ENCODE data around the gene RPS4Y1. TPM values are rescaled to one million over a fixed set of nuclear protein-coding genes. Genes with fewer than 3 reads are reported as not detected.

RPS4Y1 gene
- total and polyA plus RNA-seq, 3 donors from 2014 or later = 143 to 287 (median 235) TPM

DNA sequence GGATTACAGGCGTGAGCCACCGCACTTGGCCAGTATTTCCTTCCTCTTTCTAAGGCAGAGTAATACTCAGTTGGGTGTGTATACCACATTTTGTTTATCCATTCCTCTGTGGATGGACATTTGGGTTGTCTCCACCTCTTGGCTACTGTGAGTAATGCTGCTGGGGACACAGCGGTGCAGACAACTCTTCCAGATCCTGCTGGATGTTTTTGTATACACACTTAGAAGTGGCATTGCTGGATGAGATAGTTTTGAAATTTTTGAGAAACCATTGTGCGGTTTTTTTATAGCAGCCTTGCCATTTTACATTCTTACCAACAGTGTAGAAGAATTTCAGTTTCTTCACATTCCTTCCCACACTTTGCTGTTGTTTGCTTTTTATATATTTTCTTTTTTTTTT, 16.3 kb downstream of the RPS4Y1 start:
- Histone ChIP-seq H3K36me3 (ENCODE audit: low read depth, missing control alignments) (no peaks in the 10 kb centered on the region), H3K9me3 (no peaks in the 10 kb centered on the region), H3K4me1 (no peaks in the 10 kb centered on the region), H3K4me3 (no peak overlapping the region), H3K27me3 (no peaks in the 10 kb centered on the region), H3K27ac (no peak overlapping the region)
- intact Hi-C loops (cut with DNase I; ENCODE audit: low total_unique reads) = no loop called here
- WGBS, 2 donors = 89 to 93% methylated on average over 4 of the region's 4 CpGs
- TF ChIP-seq CTCF (IDR thresholded peaks at IDR 0.05) (no peak), POLR2A (IDR thresholded peaks at IDR 0.05) (no peak)
- DNase-seq = no peak

DNA sequence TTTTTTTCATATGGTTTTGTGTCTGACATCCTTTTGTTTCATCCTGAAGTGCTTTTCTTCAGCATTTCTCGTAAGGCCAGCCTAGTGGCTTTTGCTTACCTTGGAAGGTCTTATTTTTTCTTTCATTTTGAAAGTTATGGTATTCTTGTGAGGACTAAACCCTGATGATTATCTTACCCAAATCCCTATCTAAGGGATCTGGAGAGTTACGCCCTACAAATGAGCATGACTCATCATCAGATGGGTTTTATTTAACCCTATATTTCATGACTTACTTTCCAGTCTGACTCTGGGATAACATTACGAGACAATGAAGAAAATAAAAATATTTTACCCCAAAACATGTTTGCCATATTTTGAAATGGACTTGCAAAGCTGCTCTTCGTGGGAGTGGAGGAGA, 18.4 kb downstream of the RPS4Y1 start:
- H3K4me1 ChIP-seq = no peaks in the 10 kb centered on the region
- H3K27me3 ChIP-seq = no peaks in the 10 kb centered on the region
- no peak for DNase-seq
- H3K9me3 ChIP-seq = no peaks in the 10 kb centered on the region
- H3K36me3 ChIP-seq (ENCODE audit: low read depth, missing control alignments) = no peaks in the 10 kb centered on the region
- TF ChIP-seq CTCF (IDR thresholded peaks at IDR 0.05) (no peak), POLR2A (IDR thresholded peaks at IDR 0.05) (no peak)
- no peak overlapping the region for H3K27ac ChIP-seq
- 82 to 91% methylated on average over 4 of the region's 4 CpGs for WGBS, 2 donors
- intact Hi-C loops (cut with DNase I; ENCODE audit: low total_unique reads) = no loop called here
- no peak overlapping the region for H3K4me3 ChIP-seq

- WGBS, 2 donors = 82 to 89% methylated on average over 2 of the region's 2 CpGs
- Histone ChIP-seq H3K4me1 (no peaks in the 10 kb centered on the region), H3K9me3 (no peaks in the 10 kb centered on the region), H3K4me3 (no peak overlapping the region), H3K27ac (no peak overlapping the region), H3K27me3 (no peaks in the 10 kb centered on the region), H3K36me3 (ENCODE audit: low read depth, missing control alignments) (no peaks in the 10 kb centered on the region)
- intact Hi-C loops (cut with DNase I; ENCODE audit: low total_unique reads) = no loop called here
- DNase-seq = no peak
- no peak for TF ChIP-seq POLR2A (IDR thresholded peaks at IDR 0.05)
- TF ChIP-seq CTCF (IDR thresholded peaks at IDR 0.05) = no peak
These were observed 19.1 kb downstream of the RPS4Y1 start for GRCh38 chrY:2860511-2860910.

DNA sequence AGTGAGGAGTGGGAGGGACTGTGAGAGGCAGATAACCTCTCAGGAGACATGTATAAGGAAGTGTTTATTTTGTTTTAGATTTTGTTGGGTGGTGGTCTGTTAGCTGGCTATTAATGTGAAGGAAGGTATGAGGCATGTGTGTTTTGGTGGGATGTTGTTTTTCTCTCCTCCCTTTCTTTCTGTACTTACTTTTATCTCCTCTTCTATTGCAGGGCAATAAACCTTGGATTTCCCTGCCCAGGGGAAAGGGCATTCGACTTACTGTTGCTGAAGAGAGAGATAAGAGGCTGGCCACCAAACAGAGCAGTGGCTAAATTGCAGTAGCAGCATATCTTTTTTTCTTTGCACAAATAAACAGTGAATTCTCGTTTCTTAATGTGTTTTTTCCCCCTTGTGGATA, 25.2 kb downstream of the RPS4Y1 start:
- no peak for DNase-seq
- whole genome bisulfite sequencing, 2 donors = 49 to 51% methylated on average over 2 of the region's 2 CpGs
- Histone ChIP-seq H3K27ac (no peak overlapping the region), H3K4me1 (no peaks in the 10 kb centered on the region), H3K9me3 (no peaks in the 10 kb centered on the region), H3K27me3 (no peaks in the 10 kb centered on the region), H3K4me3 (no peak overlapping the region), H3K36me3 (ENCODE audit: low read depth, missing control alignments) (no peaks in the 10 kb centered on the region)
- intact Hi-C loops (cut with DNase I; ENCODE audit: low total_unique reads) = no loop called here
- TF ChIP-seq POLR2A (IDR thresholded peaks at IDR 0.05) = no peak
- no peak for TF ChIP-seq CTCF (IDR thresholded peaks at IDR 0.05)

- no peaks in the 10 kb centered on the region for H3K36me3 ChIP-seq (ENCODE audit: low read depth, missing control alignments)
- no peaks in the 10 kb centered on the region for H3K4me1 ChIP-seq
- no peaks in the 10 kb centered on the region for H3K9me3 ChIP-seq
- no peaks in the 10 kb centered on the region for H3K27me3 ChIP-seq
- no peak for TF ChIP-seq CTCF (IDR thresholded peaks at IDR 0.05)
- TF ChIP-seq POLR2A (IDR thresholded peaks at IDR 0.05) = no peak
- no peak overlapping the region for H3K27ac ChIP-seq
- no peak overlapping the region for H3K4me3 ChIP-seq
- no peak for DNase-seq
- WGBS, 2 donors = 81 to 100% methylated on average over 1 to 8 of the region's 8 CpGs
- intact Hi-C loops (cut with DNase I; ENCODE audit: low total_unique reads) = no loop called here
These were observed 26.1 kb downstream of the RPS4Y1 start for GRCh38 chrY:2867469-2867868.

All from testis (tissue), 3 donors.